OCI-LY7 (cell line): ENCODE results near the gene AZU1. TPM values are rescaled to one million over a fixed set of nuclear protein-coding genes. Genes with fewer than 3 reads are reported as not detected.

Source experiments
- BruUV-seq: library from RNA; stranded (reverse); fragments of 400-500 nt; replicated peaks from 2 replicates; lab custom pipeline; 2021; lab: Mats Ljungman, UMichigan
- CTCF ChIA-PET: fragments of 300-600 bp; sonication (Branson Sonifier 250); formaldehyde crosslinking; loops from one replicate; lab custom pipeline; 2022; ENCODE audit warnings: antibody characterized with exemption; ENCODE audit not compliant: unreplicated experiment; lab: Charles Lee
- POLR2A ChIA-PET: fragments of 300-600 bp; sonication (Branson Sonifier 250); formaldehyde crosslinking; loops from one replicate; lab custom pipeline; 2022; ENCODE audit warnings: antibody characterized with exemption; lab: Charles Lee
- DNase-seq: peaks from one replicate; pipeline ENCODE4 v3.0.0-alpha.2; 2015; ENCODE audit warnings: low spot score
- H2AFZ ChIP-seq: fragments of 200-600 bp; sonication (generic), shearing (Covaris generic); 2 replicates; pipeline ENCODE4 v1.6.1; 2014; ENCODE audit warnings: mild to moderate bottlenecking, antibody characterized with exemption, low read length, moderate library complexity
- H3K27ac ChIP-seq: fragments of 200-600 bp; sonication (generic); 2 replicates; pipeline ENCODE4 v1.5.1; 2014; ENCODE audit warnings: mixed run types, low read depth, mild to moderate bottlenecking, moderate library complexity, low read length, inconsistent platforms; ENCODE audit not compliant: poor library complexity, severe bottlenecking
- H3K36me3 ChIP-seq: fragments of 200-600 bp; sonication (generic); 2 replicates; pipeline ENCODE4 v1.6.1; 2014; ENCODE audit warnings: mild to moderate bottlenecking, antibody characterized with exemption, low read length, moderate library complexity, mixed read lengths; ENCODE audit not compliant: insufficient read depth
- H3K4me1 ChIP-seq: fragments of 200-600 bp; sonication (generic); 2 replicates; pipeline ENCODE4 v1.5.1; 2014; ENCODE audit warnings: mild to moderate bottlenecking, low read length; ENCODE audit not compliant: insufficient read depth, poor library complexity, severe bottlenecking
- H3K4me2 ChIP-seq: fragments of 200-600 bp; sonication (generic); 2 replicates; pipeline ENCODE4 v1.6.1; 2014; ENCODE audit warnings: mild to moderate bottlenecking, low read length
- H3K4me3 ChIP-seq: fragments of 200-600 bp; sonication (generic); 2 replicates; pipeline ENCODE4 v1.5.1; 2014; ENCODE audit warnings: mild to moderate bottlenecking, low read depth, low read length; ENCODE audit not compliant: poor library complexity, severe bottlenecking
- H3K79me2 ChIP-seq: fragments of 200-600 bp; sonication (generic); 2 replicates; pipeline ENCODE4 v1.6.1; 2016; ENCODE audit warnings: low read depth, mild to moderate bottlenecking, low read length, moderate library complexity, mixed read lengths; ENCODE audit not compliant: insufficient read depth
- H3K9me2 ChIP-seq: fragments of 200-600 bp; sonication (generic); 2 replicates; pipeline ENCODE4 v1.6.1; 2016; ENCODE audit warnings: mild to moderate bottlenecking, low read length, mixed read lengths; ENCODE audit not compliant: insufficient read depth
- H3K9me3 ChIP-seq: fragments of 200-600 bp; sonication (generic); 2 replicates; pipeline ENCODE4 v1.6.1; 2014; ENCODE audit warnings: mild to moderate bottlenecking, mixed run types, low read length, mixed read lengths
- H4K20me1 ChIP-seq: fragments of 200-600 bp; sonication (generic); 2 replicates; pipeline ENCODE4 v1.6.1; 2014; ENCODE audit warnings: mild to moderate bottlenecking, antibody characterized with exemption, low read length, moderate library complexity, mixed read lengths; ENCODE audit not compliant: insufficient read depth
- EZH2phosphoT487 ChIP-seq: fragments of 200-600 bp; sonication (generic); IDR thresholded peaks from 2 replicates; pipeline ENCODE4 v1.6.1; 2018; ENCODE audit warnings: low read depth, borderline replicate concordance, mild to moderate bottlenecking, mixed run types, antibody characterized with exemption, low read length, moderate library complexity, mixed read lengths
- intact Hi-C: fragments of 100-400 bp; cut with micrococcal nuclease; formaldehyde crosslinking; loops from one replicate; pipeline ENCODE4 v1.10.0; 2022; ENCODE audit not compliant: unreplicated experiment
- total RNA-seq, 2 experiments: library from RNA; depleted of rRNA in 1 of 2; stranded (reverse); fragments of >200 nt in 1 of 2; shearing (Covaris generic) in 1 of 2; gene quantifications; 2 replicates each; pipeline ENCODE4 v1.2.3, GENCODE V29; 2014 to 2022
- TF ChIP-seq, protein P1 (sequence below): fragments of 200-600 bp; sonication (generic); conservative IDR thresholded peaks from 2 replicates; pipeline ENCODE4 v1.5.1; 2014; ENCODE audit warnings: mild to moderate bottlenecking, antibody characterized with exemption, low read length, moderate library complexity, mixed read lengths

AZU1 gene
- total RNA-seq, 2 experiments from 2014 or later = not detected

- no peak overlapping the region for H3K27ac ChIP-seq
- H2AFZ ChIP-seq = no peak overlapping the region
- no peak overlapping the region for H3K4me2 ChIP-seq
- no peaks in the 10 kb centered on the region for H3K9me3 ChIP-seq
- no peak overlapping the region for H3K4me3 ChIP-seq
- H3K4me1 ChIP-seq = no peaks in the 10 kb centered on the region
- H3K36me3 ChIP-seq = no peaks in the 10 kb centered on the region
- BruUV-seq = no TSS peak
- intact Hi-C loops = no loop called here
- DNase-seq = no peak
- no peaks in the 10 kb centered on the region for H3K9me2 ChIP-seq
- POLR2A ChIA-PET = interaction anchor here (0.7 kb wide), 1 partner anchor 18 kb away, joined by 3 read pairs; no protein-coding TSS in a partner anchor
- H3K79me2 ChIP-seq = no peaks in the 10 kb centered on the region
- CTCF ChIA-PET = no interaction called here
- no peaks in the 10 kb centered on the region; the same call in 1 of the 2 replicates for H4K20me1 ChIP-seq
- TF ChIP-seq, protein P1, sequence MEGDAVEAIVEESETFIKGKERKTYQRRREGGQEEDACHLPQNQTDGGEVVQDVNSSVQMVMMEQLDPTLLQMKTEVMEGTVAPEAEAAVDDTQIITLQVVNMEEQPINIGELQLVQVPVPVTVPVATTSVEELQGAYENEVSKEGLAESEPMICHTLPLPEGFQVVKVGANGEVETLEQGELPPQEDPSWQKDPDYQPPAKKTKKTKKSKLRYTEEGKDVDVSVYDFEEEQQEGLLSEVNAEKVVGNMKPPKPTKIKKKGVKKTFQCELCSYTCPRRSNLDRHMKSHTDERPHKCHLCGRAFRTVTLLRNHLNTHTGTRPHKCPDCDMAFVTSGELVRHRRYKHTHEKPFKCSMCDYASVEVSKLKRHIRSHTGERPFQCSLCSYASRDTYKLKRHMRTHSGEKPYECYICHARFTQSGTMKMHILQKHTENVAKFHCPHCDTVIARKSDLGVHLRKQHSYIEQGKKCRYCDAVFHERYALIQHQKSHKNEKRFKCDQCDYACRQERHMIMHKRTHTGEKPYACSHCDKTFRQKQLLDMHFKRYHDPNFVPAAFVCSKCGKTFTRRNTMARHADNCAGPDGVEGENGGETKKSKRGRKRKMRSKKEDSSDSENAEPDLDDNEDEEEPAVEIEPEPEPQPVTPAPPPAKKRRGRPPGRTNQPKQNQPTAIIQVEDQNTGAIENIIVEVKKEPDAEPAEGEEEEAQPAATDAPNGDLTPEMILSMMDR = no peak
- no peak for TF ChIP-seq EZH2phosphoT487
These were observed 26.9 kb downstream of the AZU1 start for GRCh38 chr19:854549-854948.

- Histone ChIP-seq H4K20me1 (no peaks in the 10 kb centered on the region; the same call in 1 of the 2 replicates), H3K4me3 (no peak overlapping the region), H3K27ac (no peak overlapping the region), H3K36me3 (no peaks in the 10 kb centered on the region), H3K9me2 (no peaks in the 10 kb centered on the region), H2AFZ (no peak overlapping the region), H3K9me3 (no peaks in the 10 kb centered on the region), H3K4me2 (no peak overlapping the region), H3K79me2 (no peaks in the 10 kb centered on the region), H3K4me1 (no peaks in the 10 kb centered on the region)
- POLR2A ChIA-PET = no interaction called here
- intact Hi-C loops = no loop called here
- no peak for DNase-seq
- CTCF ChIA-PET = no interaction called here
- BruUV-seq = no TSS peak
- no peak for TF ChIP-seq EZH2phosphoT487
- TF ChIP-seq, protein P1 = no peak
These were observed 27.5 kb downstream of the AZU1 start for GRCh38 chr19:855142-855541.

GRCh38 chr19:855566-856120, 28.0 kb downstream of the AZU1 start:
- BruUV-seq = no TSS peak
- no peak for DNase-seq
- Histone ChIP-seq H3K79me2 (no peaks in the 10 kb centered on the region), H4K20me1 (no peaks in the 10 kb centered on the region; the same call in 1 of the 2 replicates), H3K36me3 (no peaks in the 10 kb centered on the region), H3K4me3 (no peak overlapping the region), H3K4me1 (peaks cover 2% of the 10 kb centered on the region), H3K9me2 (no peaks in the 10 kb centered on the region), H3K9me3 (no peaks in the 10 kb centered on the region), H3K27ac (no peak overlapping the region), H3K4me2 (no peak overlapping the region), H2AFZ (no peak overlapping the region)
- POLR2A ChIA-PET = no interaction called here
- CTCF ChIA-PET = interaction anchor here (0.5 kb wide), 1 partner anchor 38 kb away, joined by 3 read pairs; no protein-coding TSS in a partner anchor
- intact Hi-C loops = no loop called here
- TF ChIP-seq EZH2phosphoT487 = no peak
- TF ChIP-seq, protein P1 = no peak
